H1 (cell line): Measurements from ENCODE around the gene GPANK1. TPM values are rescaled to one million over a fixed set of nuclear protein-coding genes. Genes with fewer than 3 reads are reported as not detected.

Source experiments
- CTCF ChIA-PET: fragments of 300-600 bp; sonication (Branson Sonifier 250); formaldehyde crosslinking; loops from one replicate; lab custom pipeline; 2021; ENCODE audit not compliant: partially characterized antibody; lab: Charles Lee
- POLR2A ChIA-PET: fragments of 300-600 bp; sonication (Branson Sonifier 250); formaldehyde crosslinking; loops from one replicate; lab custom pipeline; 2021; ENCODE audit warnings: inconsistent platforms; ENCODE audit not compliant: partially characterized antibody; lab: Charles Lee
- DNase-seq, 2 experiments: peaks; one replicate each; pipeline versions ENCODE4 v3.0.0 to v3.0.0-alpha.2; 2010 to 2022; ENCODE audit warnings: low spot score in 2 of 2, low read depth in 1 of 2, mixed read lengths in 1 of 2
- FAIRE-seq: peaks from 2 replicates; lab custom pipeline; 2011; peaks lifted over from hg19 to GRCh38; lab: Jason Lieb, UNC
- H2AFZ ChIP-seq: 2 replicates; pipeline ENCODE4 v1.8.1; 2012; ENCODE audit warnings: low read length, inconsistent platforms
- H2AK5ac ChIP-seq: 2 replicates; pipeline ENCODE4 v1.6.1; 2013; ENCODE audit warnings: low read depth, low read length
- H2BK120ac ChIP-seq: replicated peaks from 2 replicates; pipeline ENCODE3; 2013; ENCODE audit warnings: low read depth, low read length, inconsistent platforms
- H2BK12ac ChIP-seq: 2 replicates; pipeline ENCODE4 v1.6.1; 2013; ENCODE audit warnings: low read depth, low read length
- H2BK15ac ChIP-seq: 2 replicates; pipeline ENCODE4 v1.6.1; 2013; ENCODE audit warnings: low read length
- H2BK20ac ChIP-seq: 2 replicates; pipeline ENCODE4 v1.6.1; 2013; ENCODE audit warnings: low read length
- H2BK5ac ChIP-seq: 2 replicates; pipeline ENCODE4 v1.6.1; 2013; ENCODE audit warnings: low read depth, low read length
- H3K14ac ChIP-seq: 2 replicates; pipeline ENCODE4 v1.6.1; 2013; ENCODE audit warnings: inconsistent platforms; ENCODE audit not compliant: insufficient read length
- H3K18ac ChIP-seq: 2 replicates; pipeline ENCODE4 v1.6.1; 2013; ENCODE audit warnings: low read length; ENCODE audit errors: extremely low read depth
- H3K23ac ChIP-seq: 2 replicates; pipeline ENCODE4 v1.6.1; 2013; ENCODE audit warnings: inconsistent platforms; ENCODE audit not compliant: insufficient read length
- H3K23me2 ChIP-seq: 2 replicates; pipeline ENCODE4 v1.6.1; 2013; ENCODE audit warnings: low read depth, low read length
- H3K27ac ChIP-seq: 2 replicates; pipeline ENCODE4 v1.6.1; 2011; ENCODE audit warnings: low read depth, low read length, inconsistent platforms
- H3K27me3 ChIP-seq, 4 experiments: replicated peaks in 1 of 4; 1 replicate in 1 of 4; 2 replicates in 3 of 4; pipeline versions ENCODE4 v1.6.1 to v1.8.1; 2011 to 2013; ENCODE audit warnings: low read length in 3 of 4, mild to moderate bottlenecking in 3 of 4, inconsistent platforms in 2 of 4, mixed read lengths in 2 of 4, moderate library complexity in 1 of 4; ENCODE audit not compliant: control insufficient read depth in 3 of 4, insufficient read depth in 3 of 4; ENCODE audit errors: extremely low read depth in 1 of 4
- H3K36me3 ChIP-seq, 4 experiments: 2 replicates each; pipeline versions ENCODE4 v1.6.1 to v1.8.1; 2011 to 2013; ENCODE audit warnings: mild to moderate bottlenecking in 4 of 4, low read length in 3 of 4, moderate library complexity in 2 of 4, control low read depth in 1 of 4, inconsistent platforms in 1 of 4; ENCODE audit not compliant: insufficient read depth in 4 of 4, control insufficient read depth in 2 of 4
- H3K4ac ChIP-seq: replicated peaks from 2 replicates; pipeline ENCODE3; 2013; ENCODE audit warnings: low read length, low read depth, mixed read lengths, inconsistent platforms; ENCODE audit not compliant: insufficient read length
- H3K4me1 ChIP-seq, 4 experiments: replicated peaks in 1 of 4; 1 replicate in 1 of 4; 2 replicates in 3 of 4; pipeline versions ENCODE4 v1.6.1 to v1.8.1; 2011 to 2013; ENCODE audit warnings: low read length in 3 of 4, inconsistent platforms in 2 of 4, mixed read lengths in 1 of 4; ENCODE audit not compliant: insufficient read depth in 4 of 4, control insufficient read depth in 3 of 4
- H3K4me2 ChIP-seq, 2 experiments: 2 replicates each; pipeline versions ENCODE4 v1.6.1 to v1.8.1; 2011 to 2013; ENCODE audit warnings: low read depth in 2 of 2, low read length in 2 of 2, control low read depth in 1 of 2, inconsistent platforms in 1 of 2, mild to moderate bottlenecking in 1 of 2; ENCODE audit not compliant: insufficient read depth in 1 of 2
- H3K4me3 ChIP-seq, 4 experiments: fragments of 200-600, 300-600 bp in 1 of 4; sonication (generic), shearing (Covaris generic), sonication (Bioruptor Twin) in 1 of 4; 2 replicates each; pipeline versions ENCODE4 v1.5.1 to v1.8.1; 2011 to 2016; ENCODE audit warnings: low read length in 4 of 4, low read depth in 3 of 4, control low read depth in 2 of 4, inconsistent platforms in 2 of 4, mild to moderate bottlenecking in 2 of 4, mixed read lengths in 1 of 4, moderate library complexity in 1 of 4; ENCODE audit not compliant: insufficient read depth in 2 of 4; ENCODE audit errors: extremely low read depth in 1 of 4
- H3K56ac ChIP-seq: replicated peaks from 2 replicates; pipeline ENCODE3; 2013; ENCODE audit warnings: low read depth, mild to moderate bottlenecking, mixed read lengths, low read length, inconsistent platforms; ENCODE audit not compliant: insufficient read length
- H3K79me1 ChIP-seq: 2 replicates; pipeline ENCODE4 v1.6.1; 2013; ENCODE audit warnings: low read depth, low read length, control low read depth
- H3K79me2 ChIP-seq, 2 experiments: 2 replicates each; pipeline versions ENCODE4 v1.6.1 to v1.8.1; 2012 to 2013; ENCODE audit warnings: low read length in 2 of 2, mild to moderate bottlenecking in 2 of 2, inconsistent platforms in 1 of 2; ENCODE audit not compliant: insufficient read depth in 2 of 2, control insufficient read depth in 1 of 2
- H3K9ac ChIP-seq, 4 experiments: replicated peaks in 1 of 4; 1 replicate in 1 of 4; 2 replicates in 3 of 4; pipeline versions ENCODE4 v1.6.1 to v1.8.1; 2011 to 2013; ENCODE audit warnings: low read depth in 3 of 4, low read length in 3 of 4, control low read depth in 2 of 4, mild to moderate bottlenecking in 2 of 4, moderate library complexity in 2 of 4, inconsistent platforms in 1 of 4; ENCODE audit errors: extremely low read depth in 1 of 4
- H3K9me3 ChIP-seq, 2 experiments: 2 replicates each; pipeline versions ENCODE4 v1.6.1 to v1.8.1; 2012 to 2013; ENCODE audit warnings: mild to moderate bottlenecking in 2 of 2, moderate library complexity in 2 of 2, control low read depth in 1 of 2, inconsistent platforms in 1 of 2, low read depth in 1 of 2, low read length in 1 of 2, mixed read lengths in 1 of 2; ENCODE audit not compliant: insufficient read depth in 2 of 2
- H4K20me1 ChIP-seq, 2 experiments: replicated peaks in 1 of 2; 2 replicates each; pipeline versions ENCODE3 to v1.8.1; 2011 to 2013; ENCODE audit warnings: inconsistent platforms in 2 of 2, low read length in 2 of 2, mild to moderate bottlenecking in 1 of 2; ENCODE audit not compliant: insufficient read depth in 2 of 2, control insufficient read depth in 1 of 2
- H4K5ac ChIP-seq: 2 replicates; pipeline ENCODE4 v1.6.1; 2013; ENCODE audit warnings: low read length, low read depth, mixed read lengths, inconsistent platforms; ENCODE audit not compliant: insufficient read length
- H4K8ac ChIP-seq: 2 replicates; pipeline ENCODE4 v1.8.0; 2013; ENCODE audit warnings: mild to moderate bottlenecking, moderate library complexity, low read length, inconsistent platforms; ENCODE audit not compliant: insufficient read depth; ENCODE audit errors: extremely low read depth
- H4K91ac ChIP-seq: replicated peaks from 2 replicates; pipeline ENCODE3; 2013; ENCODE audit warnings: low read length, mixed read lengths, inconsistent platforms; ENCODE audit not compliant: insufficient read length
- GTF2F1 ChIP-seq: IDR thresholded peaks from 2 replicates; pipeline ENCODE4 v1.6.1; 2012; ENCODE audit warnings: low read depth, low read length, improper control_type of control experiment, borderline replicate concordance
- HDAC2 ChIP-seq, 2 experiments: fragments of 300-600 bp in 1 of 2; sonication (generic) in 1 of 2; IDR thresholded peaks; 2 replicates each; pipeline ENCODE4 v1.6.1; 2011 to 2012; ENCODE audit warnings: low read depth in 2 of 2, low read length in 2 of 2, mild to moderate bottlenecking in 2 of 2, moderate library complexity in 2 of 2, borderline replicate concordance in 1 of 2, inconsistent platforms in 1 of 2
- KDM4A ChIP-seq: IDR thresholded peaks from one replicate; pipeline ENCODE4 v1.7.1; 2012; ENCODE audit warnings: low read depth, mild to moderate bottlenecking, moderate library complexity, low read length, inconsistent platforms; ENCODE audit not compliant: severe bottlenecking
- WGBS, 2 experiments: shearing (Covaris generic) in 1 of 2; methylation state at CpG; one replicate each; pipeline versions ENCODE4 v1.1.6 to v1.1.7; 2013 to 2015; ENCODE audit warnings: low lambda C conversion rate in 2 of 2, mixed read lengths in 2 of 2, inconsistent platforms in 1 of 2, low coverage in 1 of 2, missing lambda C conversion rate in 1 of 2; ENCODE audit not compliant: insufficient replicate concordance in 2 of 2, insufficient coverage in 1 of 2, insufficient read length in 1 of 2; ENCODE audit errors: extremely low coverage in 1 of 2, missing lambda C conversion rate in 1 of 2; 5-methylcytosine and 5-hydroxymethylcytosine counted together
- polyA plus RNA-seq, 7 experiments: library from polyadenylated mRNA; depleted of rRNA in 3 of 7; stranded (reverse) in 5 of 7; unstranded in 2 of 7; fragments of >200 nt in 5 of 7; fragments of 200-250 nt in 2 of 7; gene quantifications; 1 replicate in 5 of 7; 2 replicates in 1 of 7; 4 replicates in 1 of 7; pipeline versions ENCODE4 v1.2.1 to v1.2.3, GENCODE V29; 2011 to 2013; ENCODE audit warnings: missing spikeins in 2 of 7, mixed read lengths in 2 of 7
- total RNA-seq: library from RNA; stranded (reverse); fragmentation: NEBNext Ultra II Directional; extraction: Animal tissue kit (Norgen Biotek cat#: 25700); gene quantifications from 2 replicates; pipeline ENCODE4 v1.2.1, GENCODE V29; 2021

Gene GPANK1
- total and polyA plus RNA-seq, 2 of the 8 experiments (the other 6 are each of a cell fraction or from before 2014, with no cell fraction given): 24.5 to 30.2 TPM

DNA sequence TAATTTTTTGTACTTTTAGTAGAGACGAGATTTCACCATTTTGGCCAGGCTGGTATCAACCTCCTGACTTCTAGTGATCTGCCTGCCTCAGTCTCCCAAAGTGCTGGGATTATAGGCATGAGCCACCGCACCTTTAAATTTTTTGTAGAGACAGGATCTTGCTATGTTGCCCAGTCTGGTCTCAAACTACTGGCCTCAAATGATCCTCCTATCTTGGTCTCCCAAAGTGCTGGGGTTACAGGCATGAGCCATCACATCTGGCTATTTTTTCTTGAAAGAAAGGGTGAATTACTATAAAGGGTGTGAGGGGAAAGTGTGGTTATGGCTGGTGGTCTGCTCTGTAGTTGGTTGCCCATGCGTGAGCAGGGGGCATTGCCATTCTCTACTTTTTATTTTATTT lies 43.4 kb upstream of the GPANK1 start:
- WGBS, 2 experiments: 93% methylated on average over 3 of the region's 3 CpGs; no CpG with 5 or more reads in 1 of the 2 experiments
- no peak overlapping the region for H4K8ac ChIP-seq
- H2AK5ac ChIP-seq: no peak overlapping the region
- no peak overlapping the region for H2BK5ac ChIP-seq
- CTCF ChIA-PET: interaction anchor here (1.0 to 1.4 kb wide), 2 partner anchors 9 to 14 kb away, joined by 3 read pairs; no protein-coding TSS in a partner anchor
- POLR2A ChIA-PET: no interaction called here
- H3K18ac ChIP-seq: no peak overlapping the region
- no peak overlapping the region for H2BK12ac ChIP-seq
- no peak overlapping the region for H3K23ac ChIP-seq
- no peak for DNase-seq
- no peak overlapping the region for H4K5ac ChIP-seq
- no peaks in the 10 kb centered on the region for H3K36me3 ChIP-seq
- no peak overlapping the region for H4K91ac ChIP-seq
- H3K56ac ChIP-seq: no peak overlapping the region
- no peak overlapping the region for H3K9ac ChIP-seq
- H2AFZ ChIP-seq: no peak overlapping the region
- no peak for FAIRE-seq
- no peak overlapping the region for H3K4me3 ChIP-seq
- H3K27ac ChIP-seq: no peak overlapping the region
- no peak overlapping the region for H3K14ac ChIP-seq
- peaks cover 5% of the 10 kb centered on the region; the same call in 1 of the 2 replicates for H3K23me2 ChIP-seq
- no peak overlapping the region for H2BK120ac ChIP-seq
- no peak overlapping the region for H3K4me2 ChIP-seq
- H2BK20ac ChIP-seq: no peak overlapping the region
- TF ChIP-seq GTF2F1: no peak
- no peak for TF ChIP-seq HDAC2 (IDR thresholded peaks at IDR 0.05; ENCODE audit: borderline replicate concordance in 1 of 2, low read depth in 2 of 2, low read length in 2 of 2)
- TF ChIP-seq KDM4A: no peak
- no peaks in the 10 kb centered on the region; a peak in 1 of 7 replicates for H3K27me3 ChIP-seq
- H2BK15ac ChIP-seq: no peak overlapping the region
- H3K9me3 ChIP-seq: no peaks in the 10 kb centered on the region
- H3K4ac ChIP-seq: no peak overlapping the region
- H3K79me1 ChIP-seq: no peaks in the 10 kb centered on the region
- peaks cover 0 to 4% (median 0%) of the 10 kb centered on the region in 4 experiments; a peak in 1 of 7 replicates for H3K4me1 ChIP-seq
- H3K79me2 ChIP-seq: no peaks in the 10 kb centered on the region
- no peaks in the 10 kb centered on the region for H4K20me1 ChIP-seq
